Uterus (tissue), 4 donors: ENCODE results near the gene INAFM2. TPM values are rescaled to one million over a fixed set of nuclear protein-coding genes. Genes with fewer than 3 reads are reported as not detected.

Experiments used
- DNase-seq, 2 donors: peaks; one replicate each; pipeline ENCODE4 v3.0.0-alpha.2; 2019 to 2020
- H3K27ac ChIP-seq, 2 donors: fragments of 200-600 bp; sonication (generic); 1 replicate in 1 of 2; 2 replicates in 1 of 2; pipeline ENCODE4 v1.5.1; 2016 to 2018
- H3K27me3 ChIP-seq, 2 donors: fragments of 200-600 bp; sonication (generic); one replicate each; pipeline ENCODE4 v1.5.1; 2018 to 2019; ENCODE audit warnings: control low read depth in 1 of 2
- H3K36me3 ChIP-seq, 2 donors: fragments of 200-600 bp; sonication (generic); one replicate each; pipeline ENCODE4 v1.5.1; 2019; ENCODE audit warnings: control low read depth in 1 of 2
- H3K4me1 ChIP-seq, 2 donors: fragments of 200-600 bp; sonication (generic); one replicate each; pipeline ENCODE4 v1.5.1; 2018 to 2019; ENCODE audit warnings: control low read depth in 1 of 2
- H3K4me3 ChIP-seq, 2 donors: fragments of 200-600 bp; sonication (generic); 1 replicate in 1 of 2; 2 replicates in 1 of 2; pipeline ENCODE4 v1.5.1; 2018 to 2019; ENCODE audit warnings: mild to moderate bottlenecking in 1 of 2
- H3K9me3 ChIP-seq, 2 donors: fragments of 200-600 bp; sonication (generic); one replicate each; pipeline ENCODE4 v1.5.1; 2019; ENCODE audit warnings: control low read depth in 1 of 2
- CTCF ChIP-seq, 4 experiments: fragments of 200-600 bp in 2 of 4; fragments of 450-650 bp in 2 of 4; sonication (generic) in 2 of 4; IDR thresholded peaks; one replicate each; pipeline ENCODE4 v1.5.1; 2016 to 2019; ENCODE audit warnings: antibody characterized with exemption in 4 of 4, mild to moderate bottlenecking in 2 of 4, moderate library complexity in 1 of 4
- POLR2A ChIP-seq, 2 donors: fragments of 450-650 bp; IDR thresholded peaks; one replicate each; pipeline ENCODE4 v1.6.1; 2016; ENCODE audit warnings: antibody characterized with exemption in 2 of 2, mild to moderate bottlenecking in 1 of 2, moderate library complexity in 1 of 2
- intact Hi-C: fragments of 100-400 bp; cut with DNase I; formaldehyde crosslinking; loops from one replicate; pipeline ENCODE4 v1.15.1; 2023; ENCODE audit warnings: low total_unique reads
- total RNA-seq, 4 donors: library from RNA; depleted of rRNA in 3 of 4; stranded (reverse); fragments of >200 nt in 3 of 4; gene quantifications; one replicate each; pipeline versions ENCODE4 v1.1.0 to v1.2.4, GENCODE V29; 2014 to 2023
- donor health status: DM: yes; HTN: yes; CAD: no.

Gene INAFM2
- total RNA-seq, 4 donors from 2014 or later: 3.2 to 68.1 (median 8.9) TPM

GRCh38 chr15:40280260-40281056 is 43.0 kb upstream of the INAFM2 start:
- Histone ChIP-seq H3K36me3 (no peaks in the 10 kb centered on the region), H3K4me1 (peaks cover 0 to 21% of the 10 kb centered on the region in 2 donors), H3K4me3 (no peak overlapping the region), H3K27me3 (peaks cover 19 to 32% of the 10 kb centered on the region in 2 donors), H3K27ac (no peak overlapping the region), H3K9me3 (no peaks in the 10 kb centered on the region)
- DNase-seq: no peak
- TF ChIP-seq CTCF (IDR thresholded peaks at IDR 0.05) (no peak), POLR2A (IDR thresholded peaks at IDR 0.05) (no peak)
- intact Hi-C loops: loop anchor here (10.0 kb wide), 1 partner anchor 64 kb away; the partner anchor contains the start of gene CCDC9B

- no peak for DNase-seq
- intact Hi-C loops: loop anchor here (10.0 kb wide), 1 partner anchor 64 kb away; the partner anchor contains the start of gene CCDC9B
- no peaks in the 10 kb centered on the region for H3K9me3 ChIP-seq
- no peak overlapping the region for H3K4me3 ChIP-seq
- TF ChIP-seq CTCF (IDR thresholded peaks at IDR 0.05): no peak
- no peak for TF ChIP-seq POLR2A (IDR thresholded peaks at IDR 0.05)
- H3K4me1 ChIP-seq: peaks cover 0 to 21% of the 10 kb centered on the region in 2 donors
- no peaks in the 10 kb centered on the region for H3K36me3 ChIP-seq
- peaks cover 19 to 32% of the 10 kb centered on the region in 2 donors for H3K27me3 ChIP-seq
- no peak overlapping the region for H3K27ac ChIP-seq
These were observed 42.3 kb upstream of the INAFM2 start for GRCh38 chr15:40281057-40281800.

- intact Hi-C loops: loop anchor here (10.0 kb wide), 1 partner anchor 63 kb away; the partner anchor contains the start of gene CCDC9B
- Histone ChIP-seq H3K4me3 (peak overlapping the region in 1 of 2 donors; percentile 31), H3K27me3 (peaks cover 19 to 32% of the 10 kb centered on the region in 2 donors), H3K36me3 (no peaks in the 10 kb centered on the region), H3K27ac (no peak overlapping the region), H3K9me3 (no peaks in the 10 kb centered on the region), H3K4me1 (peaks cover 0 to 21% of the 10 kb centered on the region in 2 donors)
- DNase-seq: no peak
- TF ChIP-seq CTCF (IDR thresholded peaks at IDR 0.05) (no peak), POLR2A (IDR thresholded peaks at IDR 0.05) (no peak)
These were observed 41.7 kb upstream of the INAFM2 start for GRCh38 chr15:40281801-40282146.

GRCh38 chr15:40282147-40282868 is 41.2 kb upstream of the INAFM2 start:
- Histone ChIP-seq H3K27me3 (peaks cover 19 to 32% of the 10 kb centered on the region in 2 donors), H3K4me3 (peak overlapping the region in 1 of 2 donors; percentile 31), H3K27ac (no peak overlapping the region), H3K4me1 (peaks cover 0 to 21% of the 10 kb centered on the region in 2 donors), H3K9me3 (no peaks in the 10 kb centered on the region), H3K36me3 (no peaks in the 10 kb centered on the region)
- DNase-seq: no peak
- TF ChIP-seq CTCF (IDR thresholded peaks at IDR 0.05): peak in 2 of 4 experiments; percentile 13
- no peak for TF ChIP-seq POLR2A (IDR thresholded peaks at IDR 0.05)
- intact Hi-C loops: loop anchor here (10.0 kb wide), 1 partner anchor 62 kb away; the partner anchor contains the start of gene CCDC9B
